Activated CD4-positive, alpha-beta T cell treated with anti-CD3 and anti-CD28 coated beads, Interleukin-2, amount 50 U/mL, for 16 hours (primary cell): Measurements from ENCODE around the gene CIAPIN1.
"Not testable (repeated sequence)": the region's sequence is repeated elsewhere in the genome, so short reads cannot be mapped to it uniquely, and the experiment has no call there.

Source experiments
- DNase-seq: peaks from one replicate; pipeline ENCODE4 v3.0.0-alpha.2; 2020

CIAPIN1 gene

GRCh38 chr16:57476546-57477410 lies 29.6 kb upstream of the CIAPIN1 start:
- DNase-seq = no peak

GRCh38 chr16:57475711-57476339 lies 28.6 kb upstream of the CIAPIN1 start:
- peak; percentile 93 for DNase-seq

- DNase-seq = no peak
Measured at GRCh38 chr16:57474671-57475661, 27.8 kb upstream of the CIAPIN1 start.

- no peak for DNase-seq
Measured at GRCh38 chr16:57473906-57474305, 26.7 kb upstream of the CIAPIN1 start.

- no peak for DNase-seq
Measured at GRCh38 chr16:57473176-57473840, 26.1 kb upstream of the CIAPIN1 start.

- no peak for DNase-seq
Measured at GRCh38 chr16:57472665-57473060, 25.5 kb upstream of the CIAPIN1 start.

- DNase-seq = no peak
Measured at GRCh38 chr16:57471852-57472664, 24.9 kb upstream of the CIAPIN1 start.

GRCh38 chr16:57471209-57471608 lies 24.0 kb upstream of the CIAPIN1 start:
- DNase-seq = no peak

GRCh38 chr16:57470711-57471110 lies 23.5 kb upstream of the CIAPIN1 start:
- no peak for DNase-seq

GRCh38 chr16:57469917-57470470 lies 22.8 kb upstream of the CIAPIN1 start:
- no peak for DNase-seq

GRCh38 chr16:57469046-57469445 lies 21.9 kb upstream of the CIAPIN1 start:
- DNase-seq = no peak

- DNase-seq = no peak
Measured at GRCh38 chr16:57468346-57468745, 21.2 kb upstream of the CIAPIN1 start.

GRCh38 chr16:57464523-57464922 lies 17.3 kb upstream of the CIAPIN1 start:
- no peak for DNase-seq

GRCh38 chr16:57462978-57463362 lies 15.8 kb upstream of the CIAPIN1 start:
- no peak for DNase-seq

GRCh38 chr16:57462209-57462977 lies 15.2 kb upstream of the CIAPIN1 start, which contains the start of gene POLR2C:
POLR2C (plus strand) TSS chr16:57462679; CDS start chr16:57462725, 46 bp downstream.
- DNase-seq = peak; percentile 93

GRCh38 chr16:57452021-57452420 lies 4.8 kb upstream of the CIAPIN1 start:
- no peak for DNase-seq

- peak; percentile 29 for DNase-seq
Measured at GRCh38 chr16:57446531-57447185, 527 bp downstream of the CIAPIN1 start.

GRCh38 chr16:57445510-57445909 lies 1.7 kb downstream of the CIAPIN1 start:
- no peak for DNase-seq

- peak; percentile 11 for DNase-seq
Measured at GRCh38 chr16:57444711-57445110, 2.5 kb downstream of the CIAPIN1 start.

GRCh38 chr16:57440551-57440950 lies 6.6 kb downstream of the CIAPIN1 start:
- not testable (repeated sequence) for DNase-seq
